ENCODE data around the gene C1GALT1.

Gene C1GALT1

GRCh38 chr7:7203813-7204575 lies 21.6 kb downstream of the C1GALT1 start:
- peak overlapping the region; percentile 77 for H3K27ac Mint-ChIP-seq
- peak overlapping the region; percentile 46 for H3K4me3 Mint-ChIP-seq
- ATAC-seq (peak; percentile 55), DNase-seq (ENCODE audit: low spot score in 2 of 2) (no peak)
- H3K9me3 Mint-ChIP-seq, result no peaks in the 10 kb centered on the region
- H3K4me1 Mint-ChIP-seq, result peaks cover 78% of the 10 kb centered on the region
- peaks cover 9% of the 10 kb centered on the region for H3K36me3 Mint-ChIP-seq

- Mint-ChIP-seq H3K4me3 (no peak overlapping the region), H3K9me3 (no peaks in the 10 kb centered on the region), H3K36me3 (peaks cover 27% of the 10 kb centered on the region), H3K27ac (no peak overlapping the region), H3K4me1 (peaks cover 59% of the 10 kb centered on the region)
- DNase-seq (ENCODE audit: low spot score in 2 of 2), result no peak
- ATAC-seq, result no peak
Measured at GRCh38 chr7:7207876-7208275, 25.5 kb downstream of the C1GALT1 start.

- H3K27ac Mint-ChIP-seq, result no peak overlapping the region
- H3K4me3 Mint-ChIP-seq, result no peak overlapping the region
- H3K9me3 Mint-ChIP-seq, result no peaks in the 10 kb centered on the region
- ATAC-seq (no peak), DNase-seq (ENCODE audit: low spot score in 2 of 2) (no peak)
- peaks cover 27% of the 10 kb centered on the region for H3K36me3 Mint-ChIP-seq
- peaks cover 53% of the 10 kb centered on the region for H3K4me1 Mint-ChIP-seq
Measured at GRCh38 chr7:7208520-7208919, 26.2 kb downstream of the C1GALT1 start.

- H3K9me3 Mint-ChIP-seq, result no peaks in the 10 kb centered on the region
- ATAC-seq (no peak), DNase-seq (ENCODE audit: low spot score in 2 of 2) (no peak)
- H3K36me3 Mint-ChIP-seq, result peaks cover 34% of the 10 kb centered on the region
- H3K27ac Mint-ChIP-seq, result no peak overlapping the region
- peaks cover 43% of the 10 kb centered on the region for H3K4me1 Mint-ChIP-seq
- H3K4me3 Mint-ChIP-seq, result no peak overlapping the region
Measured at GRCh38 chr7:7209412-7210050, 27.2 kb downstream of the C1GALT1 start.

GRCh38 chr7:7210475-7211237 lies 28.3 kb downstream of the C1GALT1 start:
- no peak for ATAC-seq
- no peak for DNase-seq (ENCODE audit: low spot score in 2 of 2)
- no peak overlapping the region for H3K27ac Mint-ChIP-seq
- peaks cover 32% of the 10 kb centered on the region for H3K4me1 Mint-ChIP-seq
- no peaks in the 10 kb centered on the region for H3K9me3 Mint-ChIP-seq
- peaks cover 43% of the 10 kb centered on the region for H3K36me3 Mint-ChIP-seq
- H3K4me3 Mint-ChIP-seq, result no peak overlapping the region

GRCh38 chr7:7212612-7213011 lies 30.3 kb downstream of the C1GALT1 start:
- Mint-ChIP-seq H3K36me3 (peaks cover 52% of the 10 kb centered on the region), H3K9me3 (no peaks in the 10 kb centered on the region), H3K4me1 (peaks cover 31% of the 10 kb centered on the region), H3K27ac (no peak overlapping the region), H3K4me3 (no peak overlapping the region)
- DNase-seq (ENCODE audit: low spot score in 2 of 2) (no peak), ATAC-seq (no peak)

GRCh38 chr7:7214398-7215347 lies 32.3 kb downstream of the C1GALT1 start:
- no peak overlapping the region for H3K4me3 Mint-ChIP-seq
- H3K4me1 Mint-ChIP-seq, result peaks cover 29% of the 10 kb centered on the region
- no peak overlapping the region for H3K27ac Mint-ChIP-seq
- DNase-seq (ENCODE audit: low spot score in 2 of 2) (no peak), ATAC-seq (no peak)
- H3K36me3 Mint-ChIP-seq, result peaks cover 54% of the 10 kb centered on the region
- no peaks in the 10 kb centered on the region for H3K9me3 Mint-ChIP-seq

- H3K4me3 Mint-ChIP-seq, result no peak overlapping the region
- ATAC-seq (no peak), DNase-seq (ENCODE audit: low spot score in 2 of 2) (no peak)
- peaks cover 23% of the 10 kb centered on the region for H3K4me1 Mint-ChIP-seq
- peaks cover 42% of the 10 kb centered on the region for H3K36me3 Mint-ChIP-seq
- H3K27ac Mint-ChIP-seq, result no peak overlapping the region
- H3K9me3 Mint-ChIP-seq, result no peaks in the 10 kb centered on the region
Measured at GRCh38 chr7:7216279-7216678, 33.9 kb downstream of the C1GALT1 start.

- H3K9me3 Mint-ChIP-seq, result no peaks in the 10 kb centered on the region
- H3K27ac Mint-ChIP-seq, result no peak overlapping the region
- no peak overlapping the region for H3K4me3 Mint-ChIP-seq
- H3K36me3 Mint-ChIP-seq, result peaks cover 39% of the 10 kb centered on the region
- ATAC-seq, result no peak
- DNase-seq (ENCODE audit: low spot score in 2 of 2), result no peak
- H3K4me1 Mint-ChIP-seq, result peaks cover 40% of the 10 kb centered on the region
Measured at GRCh38 chr7:7219216-7219615, 36.9 kb downstream of the C1GALT1 start.

GRCh38 chr7:7220821-7221220 lies 38.5 kb downstream of the C1GALT1 start:
- Mint-ChIP-seq H3K36me3 (peaks cover 25% of the 10 kb centered on the region), H3K9me3 (no peaks in the 10 kb centered on the region), H3K27ac (peak overlapping the region; percentile 36), H3K4me3 (no peak overlapping the region), H3K4me1 (peaks cover 40% of the 10 kb centered on the region)
- no peak for ATAC-seq
- DNase-seq (ENCODE audit: low spot score in 2 of 2), result no peak

- ATAC-seq (peak; percentile 68), DNase-seq (ENCODE audit: low spot score in 2 of 2) (no peak)
- Mint-ChIP-seq H3K27ac (peak overlapping the region; percentile 36), H3K9me3 (no peaks in the 10 kb centered on the region), H3K36me3 (peaks cover 17% of the 10 kb centered on the region), H3K4me1 (peaks cover 37% of the 10 kb centered on the region), H3K4me3 (no peak overlapping the region)
Measured at GRCh38 chr7:7221599-7222038, 39.3 kb downstream of the C1GALT1 start.

GRCh38 chr7:7223250-7223649 lies 40.9 kb downstream of the C1GALT1 start:
- peak; percentile 55 for ATAC-seq
- Mint-ChIP-seq H3K27ac (no peak overlapping the region), H3K4me3 (no peak overlapping the region), H3K9me3 (no peaks in the 10 kb centered on the region), H3K36me3 (peaks cover 3% of the 10 kb centered on the region), H3K4me1 (peaks cover 26% of the 10 kb centered on the region)
- no peak for DNase-seq (ENCODE audit: low spot score in 2 of 2)

- H3K36me3 Mint-ChIP-seq, result peaks cover 13% of the 10 kb centered on the region
- no peak overlapping the region for H3K27ac Mint-ChIP-seq
- peaks cover 10% of the 10 kb centered on the region for H3K9me3 Mint-ChIP-seq
- DNase-seq (ENCODE audit: low spot score in 2 of 2), result no peak
- peaks cover 30% of the 10 kb centered on the region for H3K4me1 Mint-ChIP-seq
- ATAC-seq, result no peak
- no peak overlapping the region for H3K4me3 Mint-ChIP-seq
Measured at GRCh38 chr7:7226407-7226806, 44.1 kb downstream of the C1GALT1 start.

GRCh38 chr7:7228472-7228871 lies 46.1 kb downstream of the C1GALT1 start:
- Mint-ChIP-seq H3K27ac (no peak overlapping the region), H3K36me3 (peaks cover 15% of the 10 kb centered on the region), H3K4me1 (peaks cover 29% of the 10 kb centered on the region), H3K9me3 (peaks cover 13% of the 10 kb centered on the region), H3K4me3 (no peak overlapping the region)
- DNase-seq (ENCODE audit: low spot score in 2 of 2) (no peak), ATAC-seq (no peak)

- Mint-ChIP-seq H3K9me3 (peaks cover 13% of the 10 kb centered on the region), H3K27ac (no peak overlapping the region), H3K36me3 (peaks cover 15% of the 10 kb centered on the region), H3K4me3 (no peak overlapping the region), H3K4me1 (peaks cover 27% of the 10 kb centered on the region)
- ATAC-seq (no peak), DNase-seq (ENCODE audit: low spot score in 2 of 2) (no peak)
Measured at GRCh38 chr7:7228967-7229366, 46.6 kb downstream of the C1GALT1 start.

Measured in stimulated activated effector memory CD8-positive, alpha-beta T cell treated with anti-CD3 and anti-CD28 coated beads, Interleukin-12 subunit alpha, Interleukin-12 subunit beta, amount 100 ng/mL, for 72 hours (primary cell).